ENCODE measurements around the gene CORIN. TPM values are rescaled to one million over a fixed set of nuclear protein-coding genes. Genes with fewer than 3 reads are reported as not detected.

CORIN gene, protein sequence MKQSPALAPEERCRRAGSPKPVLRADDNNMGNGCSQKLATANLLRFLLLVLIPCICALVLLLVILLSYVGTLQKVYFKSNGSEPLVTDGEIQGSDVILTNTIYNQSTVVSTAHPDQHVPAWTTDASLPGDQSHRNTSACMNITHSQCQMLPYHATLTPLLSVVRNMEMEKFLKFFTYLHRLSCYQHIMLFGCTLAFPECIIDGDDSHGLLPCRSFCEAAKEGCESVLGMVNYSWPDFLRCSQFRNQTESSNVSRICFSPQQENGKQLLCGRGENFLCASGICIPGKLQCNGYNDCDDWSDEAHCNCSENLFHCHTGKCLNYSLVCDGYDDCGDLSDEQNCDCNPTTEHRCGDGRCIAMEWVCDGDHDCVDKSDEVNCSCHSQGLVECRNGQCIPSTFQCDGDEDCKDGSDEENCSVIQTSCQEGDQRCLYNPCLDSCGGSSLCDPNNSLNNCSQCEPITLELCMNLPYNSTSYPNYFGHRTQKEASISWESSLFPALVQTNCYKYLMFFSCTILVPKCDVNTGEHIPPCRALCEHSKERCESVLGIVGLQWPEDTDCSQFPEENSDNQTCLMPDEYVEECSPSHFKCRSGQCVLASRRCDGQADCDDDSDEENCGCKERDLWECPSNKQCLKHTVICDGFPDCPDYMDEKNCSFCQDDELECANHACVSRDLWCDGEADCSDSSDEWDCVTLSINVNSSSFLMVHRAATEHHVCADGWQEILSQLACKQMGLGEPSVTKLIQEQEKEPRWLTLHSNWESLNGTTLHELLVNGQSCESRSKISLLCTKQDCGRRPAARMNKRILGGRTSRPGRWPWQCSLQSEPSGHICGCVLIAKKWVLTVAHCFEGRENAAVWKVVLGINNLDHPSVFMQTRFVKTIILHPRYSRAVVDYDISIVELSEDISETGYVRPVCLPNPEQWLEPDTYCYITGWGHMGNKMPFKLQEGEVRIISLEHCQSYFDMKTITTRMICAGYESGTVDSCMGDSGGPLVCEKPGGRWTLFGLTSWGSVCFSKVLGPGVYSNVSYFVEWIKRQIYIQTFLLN
- total RNA-seq (2013; cell fraction: nucleolus; rRNA removed), result 0.77 and 1.1 TPM in 2 replicates
- total RNA-seq (2014; rRNA removed) (0.06 TPM in 1 of 2 replicates, not detected in the other), total RNA-seq (2014; rRNA removed; fragmentation: Illumina TruSeq; extraction: Trizol) (0.04 TPM in 1 of 2 replicates, not detected in the other), total RNA-seq (2021) (not detected in 2 replicates), polyA plus RNA-seq (2011; rRNA removed) (0.45 and 0.68 TPM in 2 replicates), polyA plus RNA-seq (2014; fragmentation: Illumina TruSeq; extraction: Trizol) (not detected in 2 replicates), polyA plus RNA-seq (2014; fragmentation: Nextera tagmentation; extraction: Ambion mirVana) (under 1 TPM; 0.02 to 0.10 TPM), polyA plus RNA-seq (2014; rRNA removed) (0.10 TPM in 1 of 2 replicates, not detected in the other), polyA plus RNA-seq (2016; fragmentation: Nextera tagmentation; extraction: Ambion mirVana) (under 1 TPM; 0.09 to 0.21 TPM), polyA minus RNA-seq (2011; rRNA and poly(A)+ RNA removed) (1.8 and 2.0 TPM in 2 replicates), Bru-seq, nascent RNA (percentile 32 among the genes with signal in this experiment), BruChase-seq, experiment 1, labeled RNA remaining after a 6-hour chase (percentile 50 among the genes with signal in this experiment), BruChase-seq, experiment 2, labeled RNA remaining after a 2-hour chase (percentile 46 among the genes with signal in this experiment)
- not detected for polyA plus RNA-seq (2011; ENCODE audit: low read depth)
- 0.07 and 0.10 TPM in 2 replicates for polyA plus RNA-seq (2011; cell fraction: cytosol; rRNA removed)
- polyA plus RNA-seq (2011; cell fraction: nucleus; rRNA removed), result 1.3 and 2.1 TPM in 2 replicates
- 0.18 TPM in 1 of 2 replicates, not detected in the other for polyA plus RNA-seq (2012)
- polyA minus RNA-seq (2011; cell fraction: cytosol; rRNA and poly(A)+ RNA removed), result not detected in 2 replicates
- polyA minus RNA-seq (2011; cell fraction: nucleus; rRNA and poly(A)+ RNA removed), result 1.2 TPM in 2 replicates
- long read RNA-seq, experiment 1, result 0 reads
- long read RNA-seq, experiment 2, partial matches to known transcripts, result 0 of 2 reads
- long read RNA-seq, experiment 2, other reads (novel, unspliced or antisense), result 2 of 2 reads

- Histone ChIP-seq H3K4me1 (ENCODE audit: control insufficient read depth, insufficient read depth, low read length) (peaks cover 27% of the 10 kb centered on the region), H2AFZ (ENCODE audit: control insufficient read depth, low read depth, low read length) (peak within 1 kb of the TSS; percentile 92), H3K9me3 (replicated peaks; ENCODE audit: control insufficient read depth, insufficient read depth, low read length) (no peaks in the 10 kb centered on the region), H3K36me3 (ENCODE audit: control insufficient read depth in 2 of 2, insufficient read depth in 2 of 2, low read length in 1 of 2) (0 out of 4 replicates have a peak, but pooled peaks cover 0 to 3% of the 10 kb centered on the region in 2 experiments), H3K27me3 (replicated peaks in 1 of 2; ENCODE audit: control insufficient read depth in 2 of 2, insufficient read depth in 2 of 2, low read length in 1 of 2) (no peaks in the 10 kb centered on the region), H3K79me2 (ENCODE audit: control insufficient read depth, insufficient read depth, low read length) (no peaks in the 10 kb centered on the region), H3K9ac (ENCODE audit: control insufficient read depth, insufficient read depth, low read length) (peak within 1 kb of the TSS; percentile 47), H3K27ac (ENCODE audit: control insufficient read depth, insufficient read depth) (no peak within 1 kb of the TSS), H4K20me1 (ENCODE audit: control insufficient read depth, insufficient read depth) (no peaks in the 10 kb centered on the region), H3K4me3 (peak within 1 kb of the TSS; percentile 74), H3K4me2 (ENCODE audit: control insufficient read depth, insufficient read depth) (peak within 1 kb of the TSS; percentile 100)
- 18% methylated on average over 16 of the region's 16 CpGs for WGBS (ENCODE audit: insufficient coverage, insufficient replicate concordance, low lambda C conversion rate, missing lambda C conversion rate)
- ChIA-PET CTCF (interaction anchor here (1.2 to 9.0 kb wide), 11 partner anchors 10 to 168 kb away, joined by 3 to 153 read pairs (median 14); no protein-coding TSS in a partner anchor), RAD21 (ENCODE audit: unreplicated experiment) (interaction anchor here (0.8 to 3.3 kb wide), 6 partner anchors 88 to 211 kb away, joined by 3 to 33 read pairs (median 7); no protein-coding TSS in a partner anchor), SMC1A (ENCODE audit: uncharacterized antibody, unreplicated experiment) (interaction anchor here (1.5 to 2.4 kb wide), 4 partner anchors 15 to 152 kb away, joined by 3 to 17 read pairs (median 11); no protein-coding TSS in a partner anchor), POLR2A (interaction anchor here (1.0 kb wide), 1 partner anchor 354 kb away, joined by 3 read pairs; no protein-coding TSS in a partner anchor)
- in situ Hi-C loops (cut with MboI), result loop anchor here (5.0 kb wide), 1 partner anchor 151 kb away; no protein-coding TSS in a partner anchor
- DNase-seq (ENCODE audit: low read depth, low spot score), result no peak
- intact Hi-C loops (cut with micrococcal nuclease; ENCODE audit: unreplicated experiment), result loop anchor here (5.0 kb wide), 2 partner anchors 94 to 346 kb away; no protein-coding TSS in a partner anchor
- FAIRE-seq, result no peak
- no peak for ATAC-seq
- no TSS peak for BruUV-seq (replicated peaks)
- TF ChIP-seq RBBP5 (conservative IDR thresholded peaks at IDR 0.05) (no peak), NFYA (IDR thresholded peaks at IDR 0.05; ENCODE audit: borderline replicate concordance, low read depth, low read length) (no peak), BCL3 (IDR thresholded peaks at IDR 0.05; ENCODE audit: borderline replicate concordance, insufficient read depth, low read depth, low read length, poor library complexity, severe bottlenecking) (no peak), ZBTB40 (IDR thresholded peaks at IDR 0.05; ENCODE audit: borderline replicate concordance) (no peak), HCFC1 (IDR thresholded peaks at IDR 0.05; ENCODE audit: low read length) (no peak), HDAC6 (IDR thresholded peaks at IDR 0.05; ENCODE audit: unreplicated experiment) (no peak), STAT3 (IDR thresholded peaks at IDR 0.05; ENCODE audit: low read depth, low read length) (no peak), FOXM1 (IDR thresholded peaks at IDR 0.05; ENCODE audit: low read depth, low read length) (no peak)
Observed at GRCh38 chr4:47837908-47838294, at the start of gene CORIN. CORIN (minus strand) TSS chr4:47838067; CDS start chr4:47837949, 118 bp downstream.

Measured in GM12878 (cell line).